BJ (cell line): ENCODE results near the gene KIF15. TPM values are rescaled to one million over a fixed set of nuclear protein-coding genes. Genes with fewer than 3 reads are reported as not detected.
A peak's percentile ranks its signal among the peaks of the same experiment; 100 is the strongest.

ENCODE experiments used
- CTCF ChIA-PET: fragments of 350-600 bp; formaldehyde crosslinking; extraction: SDS; loops from one replicate; lab custom pipeline; 2021; ENCODE audit warnings: antibody characterized with exemption, inconsistent platforms; lab: Yijun Ruan, JAX
- POLR2A ChIA-PET: fragments of 300-600 bp; sonication (Branson Sonifier 250); formaldehyde crosslinking; extraction: SDS; loops from one replicate; lab custom pipeline; 2021; ENCODE audit warnings: antibody characterized with exemption; lab: Charles Lee
- DNase-seq: peaks from one replicate; pipeline ENCODE4 v3.0.0-alpha.2; 2011; ENCODE audit warnings: low read depth
- H3K27me3 ChIP-seq: 2 replicates; pipeline ENCODE4 v1.6.0; 2011; ENCODE audit warnings: low read length; ENCODE audit not compliant: control insufficient read depth, insufficient read depth
- H3K36me3 ChIP-seq: 2 replicates; pipeline ENCODE4 v1.5.1; 2011; ENCODE audit warnings: low read length; ENCODE audit not compliant: control insufficient read depth, insufficient read depth
- H3K4me3 ChIP-seq: 2 replicates; pipeline ENCODE4 v1.5.1; 2011; ENCODE audit warnings: low read depth, mild to moderate bottlenecking, control low read depth, low read length
- polyA minus RNA-seq: library from RNA; depleted of rRNA, polyadenylated mRNA; stranded (reverse); fragments of >200 nt; gene quantifications from 2 replicates; pipeline ENCODE4 v1.2.3, GENCODE V29; 2011; rRNA and poly(A)+ RNA removed
- polyA plus RNA-seq: library from polyadenylated mRNA; depleted of rRNA; stranded (reverse); fragments of >200 nt; gene quantifications from 2 replicates; pipeline ENCODE4 v1.2.3, GENCODE V29; 2011; rRNA removed
- TF ChIP-seq, protein P1 (sequence below): IDR thresholded peaks from 2 replicates; pipeline ENCODE4 v1.5.1; 2011; ENCODE audit warnings: low read depth, mild to moderate bottlenecking, control low read depth, inconsistent platforms, low read length, moderate library complexity; ENCODE audit not compliant: insufficient read depth

KIF15 gene, protein sequence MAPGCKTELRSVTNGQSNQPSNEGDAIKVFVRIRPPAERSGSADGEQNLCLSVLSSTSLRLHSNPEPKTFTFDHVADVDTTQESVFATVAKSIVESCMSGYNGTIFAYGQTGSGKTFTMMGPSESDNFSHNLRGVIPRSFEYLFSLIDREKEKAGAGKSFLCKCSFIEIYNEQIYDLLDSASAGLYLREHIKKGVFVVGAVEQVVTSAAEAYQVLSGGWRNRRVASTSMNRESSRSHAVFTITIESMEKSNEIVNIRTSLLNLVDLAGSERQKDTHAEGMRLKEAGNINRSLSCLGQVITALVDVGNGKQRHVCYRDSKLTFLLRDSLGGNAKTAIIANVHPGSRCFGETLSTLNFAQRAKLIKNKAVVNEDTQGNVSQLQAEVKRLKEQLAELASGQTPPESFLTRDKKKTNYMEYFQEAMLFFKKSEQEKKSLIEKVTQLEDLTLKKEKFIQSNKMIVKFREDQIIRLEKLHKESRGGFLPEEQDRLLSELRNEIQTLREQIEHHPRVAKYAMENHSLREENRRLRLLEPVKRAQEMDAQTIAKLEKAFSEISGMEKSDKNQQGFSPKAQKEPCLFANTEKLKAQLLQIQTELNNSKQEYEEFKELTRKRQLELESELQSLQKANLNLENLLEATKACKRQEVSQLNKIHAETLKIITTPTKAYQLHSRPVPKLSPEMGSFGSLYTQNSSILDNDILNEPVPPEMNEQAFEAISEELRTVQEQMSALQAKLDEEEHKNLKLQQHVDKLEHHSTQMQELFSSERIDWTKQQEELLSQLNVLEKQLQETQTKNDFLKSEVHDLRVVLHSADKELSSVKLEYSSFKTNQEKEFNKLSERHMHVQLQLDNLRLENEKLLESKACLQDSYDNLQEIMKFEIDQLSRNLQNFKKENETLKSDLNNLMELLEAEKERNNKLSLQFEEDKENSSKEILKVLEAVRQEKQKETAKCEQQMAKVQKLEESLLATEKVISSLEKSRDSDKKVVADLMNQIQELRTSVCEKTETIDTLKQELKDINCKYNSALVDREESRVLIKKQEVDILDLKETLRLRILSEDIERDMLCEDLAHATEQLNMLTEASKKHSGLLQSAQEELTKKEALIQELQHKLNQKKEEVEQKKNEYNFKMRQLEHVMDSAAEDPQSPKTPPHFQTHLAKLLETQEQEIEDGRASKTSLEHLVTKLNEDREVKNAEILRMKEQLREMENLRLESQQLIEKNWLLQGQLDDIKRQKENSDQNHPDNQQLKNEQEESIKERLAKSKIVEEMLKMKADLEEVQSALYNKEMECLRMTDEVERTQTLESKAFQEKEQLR (N-terminal part only)
- 2.0 and 4.0 TPM in 2 replicates for polyA plus RNA-seq
- 2.3 and 2.6 TPM in 2 replicates for polyA minus RNA-seq

DNA sequence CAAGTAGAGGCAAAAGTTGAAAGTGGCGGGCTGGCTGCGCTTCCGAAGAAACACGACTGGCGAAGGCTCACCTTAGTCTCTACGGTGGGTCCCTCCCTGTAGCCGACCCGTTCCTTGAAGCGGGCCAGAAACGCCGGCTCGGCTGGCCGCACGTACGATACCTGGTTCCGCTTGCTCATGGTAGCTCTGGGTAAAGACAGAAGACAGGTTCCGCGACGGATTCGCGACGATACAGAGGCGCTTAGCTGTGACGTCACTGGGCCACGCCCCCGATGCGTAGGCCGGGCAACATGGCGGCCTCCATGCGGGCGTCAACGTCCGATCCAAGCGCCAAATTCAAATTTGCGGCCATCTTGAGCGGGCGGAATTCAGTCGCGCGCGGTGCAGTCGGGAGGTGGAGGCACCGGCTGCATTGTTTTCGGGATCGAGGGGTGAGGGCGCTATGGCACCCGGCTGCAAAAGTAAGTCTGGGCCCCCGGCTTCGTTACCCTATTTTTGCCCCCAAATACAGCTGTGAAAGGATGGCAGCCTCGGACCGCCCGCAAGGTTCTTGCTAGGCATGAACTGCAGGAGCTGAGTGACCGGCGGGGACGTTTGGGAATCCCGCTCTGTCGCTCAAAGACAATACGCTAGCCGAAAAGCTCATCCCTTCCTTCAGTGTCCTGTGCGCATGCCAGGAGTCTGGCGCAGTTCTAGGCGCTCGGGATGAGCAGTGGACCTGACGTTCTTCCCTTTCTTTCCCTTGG lies at the start of gene KIF15, which contains the start of gene KIAA1143:
TSS of gene KIF15 (plus strand) at position 371 of the 746 bp plus-strand sequence. CDS start at position 443, 72 bp downstream.
TSS of gene KIAA1143 (minus strand) at position 196 of the 746 bp plus-strand sequence. CDS start at position 179, 17 bp downstream.
- ChIA-PET POLR2A (interaction anchor here (0.6 to 0.9 kb wide), 2 partner anchors 189 to 207 kb away, joined by 3 to 5 read pairs; partner anchors contain the start of gene ZKSCAN7), CTCF (interaction anchor here (0.9 kb wide), 1 partner anchor 126 kb away, joined by 3 read pairs; no protein-coding TSS in a partner anchor)
- DNase-seq = peak; percentile 56
- Histone ChIP-seq H3K27me3 (no peaks in the 10 kb centered on the region), H3K4me3 (peak within 1 kb of the TSS; percentile 62), H3K36me3 (no peaks in the 10 kb centered on the region)
- TF ChIP-seq, protein P1, sequence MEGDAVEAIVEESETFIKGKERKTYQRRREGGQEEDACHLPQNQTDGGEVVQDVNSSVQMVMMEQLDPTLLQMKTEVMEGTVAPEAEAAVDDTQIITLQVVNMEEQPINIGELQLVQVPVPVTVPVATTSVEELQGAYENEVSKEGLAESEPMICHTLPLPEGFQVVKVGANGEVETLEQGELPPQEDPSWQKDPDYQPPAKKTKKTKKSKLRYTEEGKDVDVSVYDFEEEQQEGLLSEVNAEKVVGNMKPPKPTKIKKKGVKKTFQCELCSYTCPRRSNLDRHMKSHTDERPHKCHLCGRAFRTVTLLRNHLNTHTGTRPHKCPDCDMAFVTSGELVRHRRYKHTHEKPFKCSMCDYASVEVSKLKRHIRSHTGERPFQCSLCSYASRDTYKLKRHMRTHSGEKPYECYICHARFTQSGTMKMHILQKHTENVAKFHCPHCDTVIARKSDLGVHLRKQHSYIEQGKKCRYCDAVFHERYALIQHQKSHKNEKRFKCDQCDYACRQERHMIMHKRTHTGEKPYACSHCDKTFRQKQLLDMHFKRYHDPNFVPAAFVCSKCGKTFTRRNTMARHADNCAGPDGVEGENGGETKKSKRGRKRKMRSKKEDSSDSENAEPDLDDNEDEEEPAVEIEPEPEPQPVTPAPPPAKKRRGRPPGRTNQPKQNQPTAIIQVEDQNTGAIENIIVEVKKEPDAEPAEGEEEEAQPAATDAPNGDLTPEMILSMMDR = no peak

DNA sequence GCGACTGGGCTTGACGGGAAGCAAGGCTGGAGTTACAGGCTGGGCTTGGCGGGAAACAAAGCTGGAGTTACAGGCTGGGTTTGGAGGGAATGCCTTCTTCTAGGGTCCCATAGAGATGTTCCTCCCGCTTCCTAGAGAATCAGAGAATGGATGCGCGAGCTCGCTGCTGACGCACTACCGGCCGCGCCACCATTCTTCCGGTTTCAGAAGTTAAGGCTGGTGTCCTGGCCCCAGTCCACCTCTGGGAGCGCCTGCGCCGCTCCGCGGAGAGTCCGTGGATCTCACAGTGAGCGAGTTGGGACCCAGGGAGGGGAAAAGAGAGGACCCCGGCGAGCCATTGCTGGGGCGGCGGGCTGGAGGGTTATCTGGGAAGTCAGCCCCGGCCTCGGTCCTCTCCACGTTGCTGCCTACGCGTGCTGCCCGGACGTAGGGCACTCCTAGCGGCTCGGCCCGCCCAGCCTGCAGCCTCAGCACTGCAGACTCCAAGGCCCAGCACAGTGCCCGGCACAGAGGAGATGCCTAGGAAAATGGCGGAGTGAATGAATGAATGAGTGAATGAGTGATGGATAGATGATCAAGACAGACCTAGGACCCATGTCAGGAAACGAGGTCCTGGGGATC lies 49.0 kb upstream of the KIF15 start, which contains the start of gene ZNF502:
TSS of gene ZNF502 (plus strand) at position 206 of the 621 bp plus-strand sequence. CDS start 7,602 bp downstream, outside the sequence.
- Histone ChIP-seq H3K4me3 (peak within 1 kb of the TSS; percentile 73), H3K27me3 (no peaks in the 10 kb centered on the region), H3K36me3 (no peaks in the 10 kb centered on the region)
- POLR2A ChIA-PET = interaction anchor here (1.0 kb wide), 1 partner anchor 17 kb away, joined by 3 read pairs; the partner anchor contains the start of gene ZNF501
- DNase-seq = peak; percentile 33
- TF ChIP-seq, protein P1 = peak; percentile 49
- CTCF ChIA-PET = interaction anchor here (0.7 to 2.4 kb wide), 5 partner anchors 16 to 202 kb away, joined by 3 to 9 read pairs (median 4); partner anchors contain the start of gene ZNF501

DNA sequence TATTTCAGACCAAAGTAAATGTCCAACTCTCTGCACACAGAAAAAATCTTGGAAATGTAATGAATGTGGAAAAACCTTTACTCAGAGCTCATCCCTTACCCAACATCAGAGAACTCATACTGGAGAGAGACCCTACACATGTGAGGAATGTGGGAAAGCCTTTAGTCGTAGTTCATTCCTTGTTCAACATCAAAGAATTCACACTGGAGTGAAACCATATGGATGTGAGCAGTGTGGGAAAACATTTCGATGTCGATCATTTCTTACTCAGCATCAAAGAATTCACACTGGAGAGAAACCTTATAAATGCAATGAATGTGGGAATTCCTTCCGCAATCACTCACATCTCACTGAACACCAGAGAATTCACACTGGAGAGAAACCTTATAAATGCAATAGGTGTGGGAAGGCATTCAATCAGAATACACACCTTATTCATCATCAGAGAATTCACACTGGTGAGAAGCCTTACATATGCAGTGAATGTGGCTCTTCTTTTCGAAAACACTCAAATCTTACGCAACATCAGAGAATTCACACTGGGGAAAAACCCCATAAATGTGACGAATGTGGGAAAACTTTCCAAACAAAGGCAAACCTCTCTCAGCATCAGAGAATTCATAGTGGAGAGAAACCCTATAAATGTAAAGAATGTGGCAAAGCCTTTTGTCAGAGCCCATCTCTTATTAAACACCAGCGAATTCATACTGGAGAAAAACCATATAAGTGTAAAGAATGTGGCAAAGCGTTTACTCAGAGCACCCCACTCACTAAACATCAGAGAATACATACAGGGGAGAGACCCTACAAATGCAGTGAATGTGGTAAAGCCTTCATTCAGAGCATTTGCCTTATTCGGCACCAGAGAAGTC lies 40.1 kb upstream of the KIF15 start:
- no peak for DNase-seq
- ChIA-PET CTCF (no interaction called here), POLR2A (no interaction called here)
- no peaks in the 10 kb centered on the region for H3K27me3 ChIP-seq
- H3K36me3 ChIP-seq = peaks cover 6% of the 10 kb centered on the region
- TF ChIP-seq, protein P1 = no peak
- H3K4me3 ChIP-seq = no peak overlapping the region

DNA sequence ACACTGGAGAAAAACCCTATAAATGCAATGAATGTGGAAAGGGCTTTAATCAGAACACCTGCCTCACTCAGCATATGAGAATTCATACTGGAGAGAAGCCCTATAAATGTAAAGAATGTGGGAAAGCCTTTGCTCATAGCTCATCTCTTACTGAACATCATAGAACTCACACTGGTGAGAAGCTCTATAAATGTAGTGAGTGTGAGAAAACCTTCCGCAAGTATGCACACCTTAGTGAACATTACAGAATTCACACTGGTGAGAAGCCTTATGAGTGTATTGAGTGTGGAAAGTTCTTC lies 39.5 kb upstream of the KIF15 start:
- peaks cover 6% of the 10 kb centered on the region for H3K36me3 ChIP-seq
- no peaks in the 10 kb centered on the region for H3K27me3 ChIP-seq
- CTCF ChIA-PET = no interaction called here
- TF ChIP-seq, protein P1 = no peak
- no peak for DNase-seq
- no peak overlapping the region for H3K4me3 ChIP-seq
- POLR2A ChIA-PET = no interaction called here
